Tibial nerve (tissue), 4 donors: ENCODE data around the gene MTUS2.
"Not testable (repeated sequence)": the region's sequence is repeated elsewhere in the genome, so short reads cannot be mapped to it uniquely, and the experiment has no call there.

Experiments used
- EP300 ChIP-seq, 2 donors: sonication (generic); formaldehyde crosslinking; IDR thresholded peaks; one replicate each; pipeline ENCODE4 v1.6.1; 2017; ENCODE audit warnings: antibody characterized with exemption in 2 of 2, mild to moderate bottlenecking in 1 of 2
- POLR2A ChIP-seq, 2 donors: fragments of 450-650 bp; IDR thresholded peaks; one replicate each; pipeline ENCODE4 v1.6.1; 2017; ENCODE audit warnings: antibody characterized with exemption in 2 of 2, mild to moderate bottlenecking in 2 of 2, moderate library complexity in 2 of 2
- TF ChIP-seq, protein P1 (sequence below), 5 experiments: fragments of 200-600 bp in 3 of 5; fragments of 450-650 bp in 2 of 5; sonication (generic) in 3 of 5; IDR thresholded peaks; one replicate each; pipeline ENCODE4 v1.5.1; 2016 to 2019; ENCODE audit warnings: antibody characterized with exemption in 5 of 5, mild to moderate bottlenecking in 3 of 5, moderate library complexity in 2 of 5

GRCh38 chr13:29211162-29211561, 391.0 kb downstream of the MTUS2 start:
- TF ChIP-seq POLR2A, EP300 (IDR thresholded peaks at IDR 0.05): not testable (repeated sequence)
- TF ChIP-seq, protein P1, sequence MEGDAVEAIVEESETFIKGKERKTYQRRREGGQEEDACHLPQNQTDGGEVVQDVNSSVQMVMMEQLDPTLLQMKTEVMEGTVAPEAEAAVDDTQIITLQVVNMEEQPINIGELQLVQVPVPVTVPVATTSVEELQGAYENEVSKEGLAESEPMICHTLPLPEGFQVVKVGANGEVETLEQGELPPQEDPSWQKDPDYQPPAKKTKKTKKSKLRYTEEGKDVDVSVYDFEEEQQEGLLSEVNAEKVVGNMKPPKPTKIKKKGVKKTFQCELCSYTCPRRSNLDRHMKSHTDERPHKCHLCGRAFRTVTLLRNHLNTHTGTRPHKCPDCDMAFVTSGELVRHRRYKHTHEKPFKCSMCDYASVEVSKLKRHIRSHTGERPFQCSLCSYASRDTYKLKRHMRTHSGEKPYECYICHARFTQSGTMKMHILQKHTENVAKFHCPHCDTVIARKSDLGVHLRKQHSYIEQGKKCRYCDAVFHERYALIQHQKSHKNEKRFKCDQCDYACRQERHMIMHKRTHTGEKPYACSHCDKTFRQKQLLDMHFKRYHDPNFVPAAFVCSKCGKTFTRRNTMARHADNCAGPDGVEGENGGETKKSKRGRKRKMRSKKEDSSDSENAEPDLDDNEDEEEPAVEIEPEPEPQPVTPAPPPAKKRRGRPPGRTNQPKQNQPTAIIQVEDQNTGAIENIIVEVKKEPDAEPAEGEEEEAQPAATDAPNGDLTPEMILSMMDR (IDR thresholded peaks at IDR 0.05): not testable (repeated sequence)
